Measurements from ENCODE around the gene ACTR1B.
"Not testable (repeated sequence)": the region's sequence is repeated elsewhere in the genome, so short reads cannot be mapped to it uniquely, and the experiment has no call there.

The ACTR1B gene

GRCh38 chr2:97663962-97664635 lies at the start of gene ACTR1B:
TSS of gene ACTR1B (minus strand) at chr2:97664044. CDS start at chr2:97663890, 154 bp downstream.
- DNase-seq: peak; percentile 98

GRCh38 chr2:97712693-97713295 lies 49.0 kb upstream of the ACTR1B start:
- DNase-seq: no peak

DNA sequence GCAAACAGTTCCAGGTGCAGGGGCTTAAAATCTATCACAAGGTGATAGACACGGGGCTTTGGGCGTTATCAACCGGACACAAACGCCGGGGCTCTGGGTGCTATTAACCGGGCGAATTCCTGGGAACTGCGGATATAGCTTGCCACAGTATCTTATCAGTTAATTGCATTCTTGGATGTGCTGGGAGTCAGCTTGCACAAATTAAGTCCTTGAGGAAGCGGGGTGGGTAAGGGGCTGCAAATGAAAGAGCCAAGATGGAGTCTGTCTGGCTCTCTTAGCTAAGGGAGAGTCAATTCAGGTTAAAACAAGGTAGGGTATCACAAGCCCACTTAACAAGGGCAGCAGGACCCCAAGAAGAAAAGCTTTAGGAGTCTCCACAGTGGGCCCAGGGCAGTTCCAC lies 48.3 kb upstream of the ACTR1B start:
- DNase-seq: not testable (repeated sequence)

- DNase-seq: no peak
These were observed 47.5 kb upstream of the ACTR1B start for GRCh38 chr2:97711394-97711711.

GRCh38 chr2:97708608-97709007 lies 44.8 kb upstream of the ACTR1B start:
- DNase-seq: no peak

DNA sequence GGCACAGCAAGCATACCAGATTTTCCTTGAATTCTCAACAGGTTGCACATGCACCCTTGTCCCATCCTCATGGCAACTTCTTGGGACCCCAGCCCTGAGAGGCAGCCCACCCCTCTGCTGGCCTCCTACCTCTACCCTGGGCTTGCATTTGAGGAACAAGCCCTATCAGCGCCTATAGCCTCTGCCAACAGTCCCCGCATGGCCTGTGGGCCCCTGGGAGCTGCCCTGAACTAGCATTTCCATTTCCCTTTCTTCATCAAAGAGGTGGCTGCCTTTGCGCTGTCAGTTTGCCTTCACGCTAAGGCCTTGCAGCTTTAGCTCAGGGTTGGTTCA lies 44.2 kb upstream of the ACTR1B start:
- DNase-seq: no peak

DNA sequence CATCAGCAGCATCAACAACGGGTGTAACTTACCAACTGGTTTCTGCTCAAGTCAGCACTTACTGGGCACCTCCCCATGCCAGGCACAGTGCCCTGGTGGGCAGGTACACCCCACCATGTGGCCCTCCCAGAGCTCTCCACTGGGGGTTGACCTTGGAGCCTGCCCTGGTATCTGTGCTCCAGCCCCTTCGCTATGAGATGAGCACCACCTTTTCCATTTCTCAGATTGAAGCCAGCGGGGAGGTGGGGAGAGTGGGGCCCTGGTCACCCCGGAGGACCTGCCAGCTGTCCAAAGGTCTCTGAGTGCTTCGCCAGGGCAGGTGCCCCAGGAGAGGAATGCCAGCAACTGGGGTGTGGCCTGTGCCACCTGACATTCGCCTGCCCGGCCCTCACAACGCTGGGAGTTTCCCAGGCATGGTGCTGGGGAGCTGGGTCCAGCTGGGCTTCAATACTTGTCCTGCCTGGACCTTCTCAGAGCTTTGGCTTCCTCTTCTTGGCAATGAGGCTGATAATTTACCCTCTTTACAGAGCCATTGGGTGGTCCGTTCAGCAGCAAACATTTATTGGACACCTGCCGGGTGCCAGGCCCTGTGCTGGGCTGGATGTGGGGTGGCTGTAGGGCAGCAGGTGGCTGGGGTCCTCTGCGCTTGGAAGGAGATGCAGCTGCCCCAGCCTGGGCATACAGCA lies 43.7 kb upstream of the ACTR1B start:
- no peak for DNase-seq

DNA sequence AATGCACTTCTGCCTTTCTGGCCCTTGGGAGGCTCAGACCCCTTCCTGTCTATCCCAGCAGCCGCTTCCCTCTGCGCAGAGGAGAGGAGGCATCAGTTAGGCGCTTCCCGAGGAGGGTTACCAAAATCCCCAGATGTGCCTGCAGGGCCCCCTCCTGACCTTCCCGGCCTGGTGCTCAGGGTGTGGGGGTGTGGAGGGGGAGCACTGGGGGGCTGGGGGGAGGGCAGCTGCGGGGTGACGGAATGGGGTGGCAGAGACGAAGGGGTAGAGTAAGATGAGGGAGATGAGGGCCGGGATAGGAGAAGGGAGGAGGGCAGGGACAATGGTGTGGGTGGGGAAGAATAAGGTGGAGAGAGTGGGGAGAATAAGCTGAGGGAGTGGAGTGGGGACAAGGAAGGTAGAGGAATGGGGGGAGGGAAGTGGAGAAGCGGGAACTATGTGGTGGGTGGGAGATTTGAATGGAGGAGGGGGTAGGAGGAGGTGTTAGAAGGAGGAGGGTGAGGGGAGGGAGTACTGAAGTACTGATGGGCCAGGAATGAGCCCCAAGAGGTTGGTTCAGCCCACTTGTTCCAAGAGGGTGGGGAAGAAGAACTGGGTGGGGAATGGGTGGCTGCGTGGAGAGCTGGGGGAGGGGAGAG lies 43.0 kb upstream of the ACTR1B start:
- no peak for DNase-seq

- DNase-seq: no peak
These were observed 42.3 kb upstream of the ACTR1B start for GRCh38 chr2:97706112-97706511.

GRCh38 chr2:97704989-97705388 lies 41.1 kb upstream of the ACTR1B start:
- DNase-seq: no peak

DNA sequence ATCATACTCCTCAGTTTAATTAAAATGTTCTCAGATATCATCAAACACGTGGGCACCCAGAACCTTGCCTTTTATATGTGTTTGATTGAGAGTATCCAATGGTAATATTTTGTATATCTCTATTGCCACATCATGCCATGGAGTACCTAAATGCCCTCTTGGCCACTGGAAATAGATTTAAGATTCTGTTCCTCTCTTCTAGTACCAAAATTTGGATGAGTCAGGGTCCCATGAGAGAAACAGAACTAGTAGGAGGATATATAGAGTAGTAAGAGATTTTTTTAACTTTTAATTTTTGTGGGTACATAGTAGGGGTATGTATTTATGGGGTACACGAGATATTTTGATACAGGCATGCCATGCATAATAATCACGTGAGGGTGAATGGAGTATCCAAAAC lies 39.9 kb upstream of the ACTR1B start:
- DNase-seq: no peak

DNA sequence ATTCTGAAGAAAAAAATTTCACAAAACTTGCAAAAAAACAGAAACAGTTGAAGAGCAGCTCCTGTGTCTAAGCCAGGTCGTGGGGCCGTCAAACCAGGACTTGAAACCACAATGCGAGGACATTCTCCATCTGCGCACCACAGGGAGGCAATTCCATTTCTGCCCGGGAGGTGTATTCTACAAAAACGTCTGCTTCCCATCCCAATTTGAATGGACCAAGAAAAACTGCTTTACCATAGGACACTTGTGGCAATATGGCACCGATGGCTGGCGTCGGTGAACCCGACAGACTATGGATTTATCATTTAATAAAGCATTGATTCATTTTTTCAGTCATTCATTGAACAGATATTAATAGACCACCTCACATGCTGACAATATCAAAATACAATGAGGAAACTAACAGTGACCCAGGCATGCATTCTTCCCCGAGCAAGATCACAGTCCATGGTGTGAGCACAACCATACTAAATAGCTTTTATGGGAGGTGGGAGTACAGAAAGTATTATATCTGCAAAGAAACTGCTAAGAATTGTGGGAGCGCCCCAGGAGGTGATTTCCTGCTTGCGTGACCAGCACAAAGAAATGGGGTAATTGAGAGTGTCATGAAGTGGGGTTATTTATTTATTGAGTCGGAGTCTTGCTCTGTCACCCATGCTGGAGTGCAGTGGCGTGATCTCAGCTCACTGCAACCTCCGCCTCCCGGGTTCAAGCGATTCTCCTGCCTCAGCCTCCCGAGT lies 39.1 kb upstream of the ACTR1B start:
- DNase-seq: no peak

- DNase-seq: no peak
These were observed 38.1 kb upstream of the ACTR1B start for GRCh38 chr2:97701851-97702465.

DNA sequence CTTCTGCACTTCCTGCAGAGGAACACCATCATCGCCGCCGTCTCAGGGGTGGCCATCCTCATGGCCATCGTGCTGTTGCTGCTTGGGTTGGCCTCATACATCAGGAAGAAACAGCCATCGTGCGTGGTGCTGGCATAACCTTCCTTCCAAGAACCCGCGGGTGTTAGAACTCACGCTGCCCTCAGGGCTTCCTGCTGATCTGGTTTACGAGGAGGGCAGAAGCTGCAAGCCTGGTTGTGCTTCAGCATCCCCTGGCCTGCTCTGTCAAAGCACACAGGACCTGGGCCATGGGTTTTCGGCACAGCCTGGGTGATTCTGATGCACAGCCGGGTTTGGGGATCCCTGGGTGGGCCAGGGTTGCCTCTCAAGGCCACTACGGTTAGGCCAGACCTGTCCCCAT lies 37.3 kb upstream of the ACTR1B start:
- DNase-seq: no peak

- DNase-seq: peak; percentile 49
These were observed 36.1 kb upstream of the ACTR1B start for GRCh38 chr2:97699765-97700444.

DNA sequence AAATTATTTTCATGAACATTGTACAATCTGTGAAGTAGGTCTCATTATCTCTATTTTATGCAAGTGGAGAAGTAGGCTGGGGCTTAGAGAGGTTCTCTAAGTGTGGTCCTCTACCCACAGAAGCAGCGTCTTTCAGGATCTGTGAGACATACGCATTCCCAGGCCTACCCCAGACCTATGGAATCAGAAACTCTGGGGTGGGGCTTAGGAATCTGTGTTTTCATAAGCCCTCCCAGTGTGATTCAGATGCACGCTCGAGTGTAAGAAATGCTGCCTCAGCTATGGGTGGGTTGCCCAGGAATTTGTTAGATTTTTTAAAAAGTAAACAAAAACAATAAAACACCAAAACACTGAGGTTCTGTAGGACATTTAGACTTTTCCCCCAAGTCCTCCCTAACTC lies 34.7 kb upstream of the ACTR1B start:
- DNase-seq: no peak

GRCh38 chr2:97697252-97698235 lies 33.7 kb upstream of the ACTR1B start:
- peak; percentile 76 for DNase-seq

DNA sequence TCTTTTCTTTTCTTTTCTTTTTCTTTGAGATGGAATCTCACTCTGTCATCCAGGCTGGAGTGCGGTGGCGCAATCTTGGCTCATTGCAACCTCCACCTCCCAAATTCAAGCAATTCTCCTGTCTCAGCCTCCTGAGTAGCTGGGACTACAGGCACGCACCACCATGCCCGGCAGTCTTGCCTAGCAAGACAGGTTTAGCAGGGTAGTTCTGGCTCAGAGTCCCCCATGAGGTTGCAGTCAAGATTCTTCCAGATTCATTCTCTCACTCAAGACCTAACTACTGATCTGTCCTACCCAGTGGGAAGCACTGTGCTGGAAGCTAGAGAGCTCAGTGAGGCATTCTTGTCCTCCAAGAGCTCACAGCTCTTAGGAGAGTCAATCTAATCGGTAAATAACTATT lies 31.9 kb upstream of the ACTR1B start:
- no peak for DNase-seq

GRCh38 chr2:97693476-97693875 lies 29.6 kb upstream of the ACTR1B start:
- DNase-seq: peak; percentile 62

GRCh38 chr2:97691166-97691565 lies 27.3 kb upstream of the ACTR1B start:
- DNase-seq: no peak
